Activated CD8-positive, alpha-beta T cell treated with anti-CD3 and anti-CD28 coated beads, Interleukin-2, amount 10 ng/mL, durations not matched to agents 7 days and 5 days (primary cell): Measurements from ENCODE around the gene GPR146. TPM values are rescaled to one million over a fixed set of nuclear protein-coding genes. Genes with fewer than 3 reads are reported as not detected.

Experiments used
- ATAC-seq: fragments of 150-1000 bp; cut with Tn5 transposase; one replicate; pipeline ENCODE4 v1.10.0; 2021; ENCODE audit warnings: moderate library complexity
- CTCF ChIA-PET: fragments of 350-600 bp; sonication (Branson Sonifier 250); formaldehyde crosslinking; loops from one replicate; lab custom pipeline; 2021; ENCODE audit warnings: antibody characterized with exemption; lab: Charles Lee
- POLR2A ChIA-PET: fragments of 350-600 bp; sonication (Branson Sonifier 250); formaldehyde crosslinking; loops from one replicate; lab custom pipeline; 2021; ENCODE audit warnings: antibody characterized with exemption; lab: Charles Lee
- DNase-seq: peaks from one replicate; pipeline ENCODE4 v3.0.0-alpha.2; 2020
- H3K27ac Mint-ChIP-seq: one replicate; pipeline ENCODE4 v1.8.0; 2021; ENCODE audit warnings: mild to moderate bottlenecking, mixed read lengths
- H3K27me3 Mint-ChIP-seq: one replicate; pipeline ENCODE4 v1.8.0; 2021; ENCODE audit warnings: low read depth, mixed read lengths
- H3K36me3 Mint-ChIP-seq: one replicate; pipeline ENCODE4 v1.8.0; 2021; ENCODE audit warnings: low read depth, mixed read lengths
- H3K4me1 Mint-ChIP-seq: one replicate; pipeline ENCODE4 v1.8.0; 2021; ENCODE audit warnings: low read depth, mixed read lengths
- H3K4me3 Mint-ChIP-seq: one replicate; pipeline ENCODE4 v1.8.0; 2021; ENCODE audit warnings: mild to moderate bottlenecking, mixed read lengths
- H3K9me3 Mint-ChIP-seq: one replicate; pipeline ENCODE4 v1.8.0; 2022; ENCODE audit warnings: mixed read lengths; ENCODE audit not compliant: insufficient read depth
- total RNA-seq, 2 experiments: library from RNA; stranded (reverse); gene quantifications; one replicate each; pipeline ENCODE4 v1.2.3, GENCODE V29; 2021

The GPR146 gene
- total RNA-seq, 2 experiments from 2014 or later = 2.7 to 3.1 TPM

GRCh38 chr7:1078519-1078918 lies 34.2 kb downstream of the GPR146 start:
- Mint-ChIP-seq H3K27me3 (no peaks in the 10 kb centered on the region), H3K9me3 (no peaks in the 10 kb centered on the region), H3K4me1 (no peaks in the 10 kb centered on the region), H3K36me3 (no peaks in the 10 kb centered on the region), H3K27ac (no peak overlapping the region), H3K4me3 (no peak overlapping the region)
- CTCF ChIA-PET = interaction anchor here (1.5 kb wide), 1 partner anchor 85 kb away, joined by 3 read pairs; no protein-coding TSS in a partner anchor
- POLR2A ChIA-PET = no interaction called here
- DNase-seq = no peak
- ATAC-seq = no peak

DNA sequence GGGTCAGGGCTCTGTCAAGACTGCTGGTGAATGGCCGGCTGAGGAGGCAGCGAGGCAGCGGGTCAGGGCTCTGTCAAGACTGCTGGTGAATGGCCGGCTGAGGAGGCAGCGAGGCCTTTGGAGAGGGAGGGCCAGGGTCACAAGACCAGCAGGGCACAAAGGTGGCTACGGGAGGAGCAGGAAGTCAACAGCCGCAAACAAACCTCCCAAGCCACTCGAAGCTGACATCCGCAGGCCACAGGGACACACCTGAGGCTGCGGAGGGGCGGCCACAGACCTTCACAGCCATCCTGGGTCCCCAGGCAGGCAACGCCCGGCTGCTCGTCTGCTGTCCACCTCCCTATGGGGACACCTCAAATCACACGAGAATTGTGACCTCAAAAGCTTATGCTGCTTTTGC lies 34.6 kb downstream of the GPR146 start:
- Mint-ChIP-seq H3K9me3 (no peaks in the 10 kb centered on the region), H3K27me3 (no peaks in the 10 kb centered on the region), H3K36me3 (no peaks in the 10 kb centered on the region), H3K27ac (no peak overlapping the region), H3K4me3 (no peak overlapping the region), H3K4me1 (no peaks in the 10 kb centered on the region)
- DNase-seq (no peak), ATAC-seq (no peak)
- ChIA-PET CTCF (no interaction called here), POLR2A (no interaction called here)

- Mint-ChIP-seq H3K4me3 (no peak overlapping the region), H3K9me3 (no peaks in the 10 kb centered on the region), H3K27ac (no peak overlapping the region), H3K27me3 (no peaks in the 10 kb centered on the region), H3K4me1 (no peaks in the 10 kb centered on the region), H3K36me3 (no peaks in the 10 kb centered on the region)
- POLR2A ChIA-PET = no interaction called here
- no peak for DNase-seq
- no peak for ATAC-seq
- CTCF ChIA-PET = no interaction called here
Measured at GRCh38 chr7:1079546-1079945, 35.2 kb downstream of the GPR146 start.

DNA sequence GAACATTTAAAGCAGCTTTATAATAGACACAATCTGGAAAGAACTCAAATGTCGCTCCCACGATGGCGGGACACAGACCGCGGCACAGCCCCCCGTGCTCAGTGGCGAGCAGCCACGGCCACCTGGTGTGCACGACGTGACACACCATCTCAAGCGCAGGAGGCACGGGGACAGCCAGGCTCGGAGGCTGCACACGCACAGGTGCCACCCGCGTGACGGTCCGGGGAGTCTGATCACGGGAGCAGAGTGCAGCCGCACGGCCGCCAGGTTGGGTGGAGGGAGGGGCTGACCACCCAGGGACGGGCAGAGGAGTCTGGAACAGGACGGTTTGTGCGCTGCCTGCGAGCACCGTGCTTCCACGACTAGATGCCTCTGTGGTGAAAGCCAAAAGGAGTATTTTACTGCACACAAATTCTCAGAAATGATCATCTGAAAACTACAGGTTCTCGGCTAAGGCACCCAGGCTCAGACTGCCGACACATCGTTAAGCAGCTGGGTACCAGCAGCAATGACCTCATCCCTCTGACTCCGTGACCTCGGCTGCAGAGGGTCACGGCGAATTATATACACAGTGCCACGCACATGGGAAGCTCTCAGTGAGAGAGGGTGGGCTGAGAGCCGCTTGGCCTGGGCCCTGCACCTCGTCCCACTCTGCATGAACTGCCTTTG lies 36.0 kb downstream of the GPR146 start:
- H3K27me3 Mint-ChIP-seq = no peaks in the 10 kb centered on the region
- POLR2A ChIA-PET = no interaction called here
- no peak overlapping the region for H3K27ac Mint-ChIP-seq
- no peaks in the 10 kb centered on the region for H3K9me3 Mint-ChIP-seq
- ATAC-seq = no peak
- H3K36me3 Mint-ChIP-seq = no peaks in the 10 kb centered on the region
- no peaks in the 10 kb centered on the region for H3K4me1 Mint-ChIP-seq
- H3K4me3 Mint-ChIP-seq = no peak overlapping the region
- CTCF ChIA-PET = no interaction called here
- DNase-seq = no peak

GRCh38 chr7:1080921-1081255 lies 36.5 kb downstream of the GPR146 start:
- CTCF ChIA-PET = no interaction called here

DNA sequence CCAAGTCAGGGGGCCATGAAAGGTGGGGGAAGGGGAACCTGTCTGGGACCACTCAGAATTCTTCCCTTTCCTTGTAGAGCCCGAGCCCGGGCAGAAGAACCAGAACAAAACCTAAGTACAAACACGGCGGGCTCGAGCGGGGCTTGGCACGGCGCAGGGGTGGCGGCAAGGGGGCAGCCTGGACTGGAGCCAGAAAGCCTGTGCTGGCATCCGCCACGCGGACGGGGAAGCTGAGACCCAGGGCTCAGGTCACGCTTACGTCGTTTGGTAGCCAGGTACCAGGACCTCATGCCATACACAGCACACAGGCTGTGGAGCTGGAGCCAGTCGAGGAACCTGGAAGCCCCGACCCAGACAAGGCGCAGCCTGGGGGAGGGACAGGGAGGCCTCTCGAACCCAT lies 37.0 kb downstream of the GPR146 start:
- Mint-ChIP-seq H3K4me3 (no peak overlapping the region), H3K27ac (no peak overlapping the region), H3K4me1 (no peaks in the 10 kb centered on the region), H3K9me3 (no peaks in the 10 kb centered on the region), H3K36me3 (no peaks in the 10 kb centered on the region), H3K27me3 (no peaks in the 10 kb centered on the region)
- ChIA-PET POLR2A (no interaction called here), CTCF (no interaction called here)
- DNase-seq (no peak), ATAC-seq (no peak)

More at GRCh38 chr7:1080921-1081255, 36.5 kb downstream of the GPR146 start:
- POLR2A ChIA-PET = no interaction called here
- no peak for ATAC-seq
- Mint-ChIP-seq H3K27ac (no peak overlapping the region), H3K27me3 (no peaks in the 10 kb centered on the region), H3K36me3 (no peaks in the 10 kb centered on the region), H3K4me3 (no peak overlapping the region), H3K4me1 (no peaks in the 10 kb centered on the region), H3K9me3 (no peaks in the 10 kb centered on the region)
- DNase-seq = no peak

GRCh38 chr7:1081931-1082401 lies 37.6 kb downstream of the GPR146 start:
- ATAC-seq = no peak
- H3K27ac Mint-ChIP-seq = no peak overlapping the region
- H3K4me1 Mint-ChIP-seq = peaks cover 4% of the 10 kb centered on the region
- ChIA-PET CTCF (no interaction called here), POLR2A (no interaction called here)
- no peak overlapping the region for H3K4me3 Mint-ChIP-seq
- H3K9me3 Mint-ChIP-seq = no peaks in the 10 kb centered on the region
- no peaks in the 10 kb centered on the region for H3K27me3 Mint-ChIP-seq
- no peaks in the 10 kb centered on the region for H3K36me3 Mint-ChIP-seq
- no peak for DNase-seq

DNA sequence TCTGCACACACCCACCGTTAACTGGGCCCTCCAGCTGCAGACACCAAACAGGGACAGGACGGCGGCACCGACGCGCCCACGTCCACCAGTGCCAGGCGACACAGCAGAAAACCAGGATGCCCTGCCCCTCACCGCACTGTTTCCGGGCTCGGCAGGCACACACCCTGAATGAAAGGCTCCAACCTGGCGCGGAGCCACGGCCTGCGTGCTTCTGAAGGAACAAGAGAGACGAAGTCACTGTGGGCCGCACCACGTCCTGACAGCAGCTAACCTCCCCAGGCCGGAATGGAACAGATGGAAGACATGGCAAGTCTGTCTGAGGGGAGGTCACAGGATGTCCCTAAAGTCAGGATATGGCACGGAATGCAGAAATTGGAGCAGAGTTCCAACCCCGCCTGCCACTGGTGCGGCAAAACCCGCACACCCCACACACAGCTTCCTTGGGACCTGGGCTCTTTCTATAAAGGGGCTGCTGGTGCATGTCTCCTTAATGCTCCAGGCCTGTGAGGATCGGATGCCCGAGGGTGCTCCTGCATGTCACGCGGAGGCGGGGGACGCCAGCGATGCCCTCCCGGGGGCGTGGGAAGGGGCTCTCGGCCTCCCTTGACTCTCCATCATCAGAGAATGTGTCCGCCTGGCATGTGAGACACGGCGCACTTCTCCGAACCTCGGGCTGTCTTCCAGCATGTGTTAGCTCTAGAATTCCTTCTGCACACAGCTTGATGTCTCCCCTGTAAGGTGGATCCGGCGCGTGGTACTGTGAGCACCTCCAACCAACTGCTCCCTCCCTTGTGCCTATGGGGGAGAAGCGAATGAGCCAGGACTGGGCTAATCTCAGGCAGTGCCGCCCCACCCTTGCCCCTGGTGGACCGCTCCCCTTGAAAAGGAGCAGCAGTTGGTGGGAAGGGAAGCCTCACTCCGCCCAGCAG lies 39.6 kb downstream of the GPR146 start:
- H3K9me3 Mint-ChIP-seq = no peaks in the 10 kb centered on the region
- CTCF ChIA-PET = no interaction called here
- no peaks in the 10 kb centered on the region for H3K36me3 Mint-ChIP-seq
- POLR2A ChIA-PET = no interaction called here
- H3K27ac Mint-ChIP-seq = no peak overlapping the region
- H3K27me3 Mint-ChIP-seq = no peaks in the 10 kb centered on the region
- DNase-seq (no peak), ATAC-seq (no peak)
- H3K4me3 Mint-ChIP-seq = no peak overlapping the region
- H3K4me1 Mint-ChIP-seq = peaks cover 12% of the 10 kb centered on the region

DNA sequence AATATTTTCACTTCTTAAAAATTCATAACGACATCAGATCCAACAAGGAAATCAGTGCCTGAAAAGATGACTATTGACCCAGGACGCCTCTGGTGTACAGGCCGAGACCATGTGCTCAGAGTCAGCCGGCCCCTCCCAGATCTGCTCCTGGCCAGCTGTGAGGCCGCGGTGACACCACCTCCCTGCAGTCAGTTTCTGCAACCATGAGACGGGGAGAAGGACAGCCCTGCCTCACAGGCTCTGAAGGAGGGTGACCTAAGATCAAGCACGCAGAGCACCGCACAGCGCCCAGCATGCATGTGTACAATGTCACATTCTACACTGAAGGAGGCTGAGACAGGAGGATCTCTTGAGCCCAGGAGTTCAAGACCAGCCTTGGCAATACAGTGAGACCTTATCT lies 40.9 kb downstream of the GPR146 start:
- H3K4me1 Mint-ChIP-seq = peaks cover 12% of the 10 kb centered on the region
- no peaks in the 10 kb centered on the region for H3K27me3 Mint-ChIP-seq
- DNase-seq (no peak), ATAC-seq (no peak)
- POLR2A ChIA-PET = no interaction called here
- CTCF ChIA-PET = interaction anchor here (0.8 to 2.2 kb wide), 7 partner anchors 19 to 92 kb away, joined by 3 to 20 read pairs (median 7); a partner anchor contains a TSS
- no peak overlapping the region for H3K4me3 Mint-ChIP-seq
- no peak overlapping the region for H3K27ac Mint-ChIP-seq
- no peaks in the 10 kb centered on the region for H3K36me3 Mint-ChIP-seq
- H3K9me3 Mint-ChIP-seq = no peaks in the 10 kb centered on the region

DNA sequence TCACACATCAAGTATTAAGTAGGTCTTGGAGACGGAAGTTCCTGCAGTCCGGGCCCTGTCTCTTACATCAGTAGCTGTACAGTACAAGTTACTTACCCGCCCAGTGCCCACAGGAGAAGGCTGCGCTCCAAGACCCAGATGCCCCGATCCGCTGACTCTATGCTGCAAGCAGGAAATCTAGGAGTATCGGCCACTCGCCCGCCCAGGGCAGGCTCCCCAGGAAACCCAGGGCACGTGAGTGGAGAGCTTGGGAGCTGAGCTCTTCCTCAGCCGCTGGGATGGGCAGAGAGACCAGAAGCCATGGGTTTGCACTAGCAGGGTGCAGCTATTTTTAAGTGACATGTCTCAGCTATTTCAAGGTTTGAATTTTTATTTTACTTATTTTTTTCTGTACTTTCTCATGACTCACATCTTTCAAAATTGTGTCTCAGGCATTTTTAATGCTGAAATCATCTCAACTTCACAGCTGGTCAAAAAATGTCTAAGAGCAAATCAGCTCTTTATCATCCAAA lies 41.6 kb downstream of the GPR146 start:
- CTCF ChIA-PET = interaction anchor here (0.6 to 2.2 kb wide), 23 partner anchors 11 to 269 kb away, joined by 3 to 20 read pairs (median 4); partner anchors contain the start of genes COX19 and ZFAND2A
- H3K27me3 Mint-ChIP-seq = no peaks in the 10 kb centered on the region
- peaks cover 12% of the 10 kb centered on the region for H3K4me1 Mint-ChIP-seq
- no peaks in the 10 kb centered on the region for H3K9me3 Mint-ChIP-seq
- H3K4me3 Mint-ChIP-seq = no peak overlapping the region
- ATAC-seq = no peak
- no peak for DNase-seq
- POLR2A ChIA-PET = interaction anchor here (1.1 kb wide), 1 partner anchor 42 kb away, joined by 3 read pairs; no protein-coding TSS in a partner anchor
- H3K36me3 Mint-ChIP-seq = no peaks in the 10 kb centered on the region
- H3K27ac Mint-ChIP-seq = no peak overlapping the region

DNA sequence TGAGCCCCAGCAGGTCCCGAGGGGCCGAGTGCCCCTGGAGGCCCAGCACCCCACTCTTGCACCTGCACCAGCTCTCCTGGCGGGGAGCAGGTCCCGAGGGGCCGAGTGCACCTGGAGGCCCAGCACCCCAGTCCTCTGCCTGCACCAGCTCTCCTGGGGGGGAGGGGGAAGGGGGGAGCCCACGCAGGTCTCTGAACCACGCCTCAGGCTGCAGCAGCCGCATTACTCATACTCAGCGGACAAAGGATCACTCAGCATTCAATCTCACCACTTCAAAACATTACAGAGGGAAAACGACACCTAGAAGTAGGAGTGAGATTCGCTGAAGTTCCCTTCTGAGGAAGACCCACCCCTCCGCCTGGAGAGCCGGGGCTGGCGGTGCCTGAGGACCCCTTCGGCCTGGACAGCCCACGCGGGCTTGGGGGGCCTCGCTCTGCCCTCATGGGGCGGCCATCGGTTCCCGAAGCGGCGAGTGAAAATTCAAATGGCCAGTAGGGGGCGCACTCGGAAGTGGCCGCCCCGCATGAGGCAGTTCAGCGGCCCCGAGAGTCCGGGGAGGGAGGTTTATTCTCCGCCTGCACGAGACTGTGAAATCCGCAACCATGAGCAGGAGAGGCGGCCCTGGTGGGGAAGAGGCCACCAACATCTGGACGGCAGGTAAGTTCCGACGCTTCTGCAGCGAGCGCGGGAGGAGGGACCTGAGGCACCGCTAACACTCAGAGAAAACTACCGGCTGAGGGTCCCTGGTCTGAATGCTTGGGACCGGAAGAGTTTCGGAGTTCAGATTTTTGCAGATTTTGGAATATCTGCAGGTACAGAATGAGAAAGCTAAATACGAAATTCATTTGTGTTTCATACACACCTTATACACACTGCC lies 42.5 kb downstream of the GPR146 start:
- Mint-ChIP-seq H3K9me3 (no peaks in the 10 kb centered on the region), H3K36me3 (no peaks in the 10 kb centered on the region), H3K27me3 (no peaks in the 10 kb centered on the region), H3K27ac (no peak overlapping the region), H3K4me1 (peaks cover 12% of the 10 kb centered on the region), H3K4me3 (peak overlapping the region; percentile 65)
- peak; percentile 82 for DNase-seq
- CTCF ChIA-PET = interaction anchor here (0.6 to 2.2 kb wide), 29 partner anchors 11 to 270 kb away, joined by 3 to 20 read pairs (median 4); partner anchors contain the start of genes COX19 and ZFAND2A
- POLR2A ChIA-PET = interaction anchor here (1.1 kb wide), 1 partner anchor 43 kb away, joined by 3 read pairs; no protein-coding TSS in a partner anchor
- peak; percentile 93 for ATAC-seq
